B cell (primary cell): Measurements from ENCODE around the gene RXFP1. TPM values are rescaled to one million over a fixed set of nuclear protein-coding genes. Genes with fewer than 3 reads are reported as not detected.

Source experiments
- ATAC-seq: fragments of 200-7000 bp; cut with Tn5 transposase; one replicate; pipeline ENCODE4 v1.10.0; 2021; ENCODE audit warnings: low read depth, mild to moderate bottlenecking, moderate number of reproducible peaks, moderate library complexity
- CTCF ChIA-PET: fragments of 350-600 bp; sonication (Branson Sonifier 250); formaldehyde crosslinking; loops from one replicate; lab custom pipeline; 2021; ENCODE audit warnings: antibody characterized with exemption, inconsistent platforms; lab: Charles Lee
- POLR2A ChIA-PET: fragments of 350-600 bp; sonication (Branson Sonifier 250); formaldehyde crosslinking; loops from one replicate; lab custom pipeline; 2021; ENCODE audit warnings: antibody characterized with exemption; lab: Charles Lee
- DNase-seq: peaks from one replicate; pipeline ENCODE4 v3.0.0; 2013
- H2AFZ ChIP-seq: 2 replicates; pipeline ENCODE4 v1.6.1; 2012; ENCODE audit warnings: mild to moderate bottlenecking, low read depth, low read length; ENCODE audit not compliant: insufficient read depth, poor library complexity, severe bottlenecking
- H3K27ac ChIP-seq, 2 donors: 1 replicate in 1 of 2; 2 replicates in 1 of 2; pipeline ENCODE4 v1.5.1; 2012 to 2013; ENCODE audit warnings: low read length in 2 of 2, mild to moderate bottlenecking in 2 of 2, moderate library complexity in 1 of 2
- H3K27me3 ChIP-seq, 4 experiments: fragments of 200-600 bp in 1 of 4; sonication (generic) in 1 of 4; replicated peaks in 1 of 4; 1 replicate in 2 of 4; 2 replicates in 2 of 4; pipeline versions ENCODE4 v1.6.1 to v1.7.0; 2013 to 2016; ENCODE audit warnings: low read length in 3 of 4, mild to moderate bottlenecking in 2 of 4, mixed read lengths in 1 of 4, moderate library complexity in 1 of 4; ENCODE audit not compliant: insufficient read depth in 4 of 4, control insufficient read depth in 3 of 4; ENCODE audit errors: control extremely low read depth in 1 of 4
- H3K36me3 ChIP-seq, 2 experiments: replicated peaks in 1 of 2; 1 replicate in 1 of 2; 2 replicates in 1 of 2; pipeline versions ENCODE4 v1.6.1 to v1.7.1; 2013; ENCODE audit warnings: low read length in 1 of 2; ENCODE audit not compliant: insufficient read depth in 2 of 2, control insufficient read depth in 1 of 2; ENCODE audit errors: control extremely low read depth in 1 of 2, extremely low read depth in 1 of 2
- H3K4me1 ChIP-seq, 2 donors: fragments of 200-600 bp in 1 of 2; sonication (generic) in 1 of 2; 1 replicate in 1 of 2; 2 replicates in 1 of 2; pipeline versions ENCODE4 v1.5.1 to v1.6.1; 2013 to 2017; ENCODE audit warnings: low read length in 2 of 2; ENCODE audit not compliant: control insufficient read depth in 2 of 2, insufficient read depth in 2 of 2
- H3K4me2 ChIP-seq: replicated peaks from 2 replicates; pipeline ENCODE3; 2012; ENCODE audit warnings: mild to moderate bottlenecking, low read depth, low read length; ENCODE audit not compliant: poor library complexity, severe bottlenecking
- H3K4me3 ChIP-seq, 5 experiments: fragments of 200-600 bp in 1 of 5; sonication (generic) in 1 of 5; 1 replicate in 3 of 5; 2 replicates in 2 of 5; pipeline versions ENCODE4 v1.5.1 to v1.7.0; 2011 to 2016; ENCODE audit warnings: low read length in 4 of 5, mild to moderate bottlenecking in 4 of 5, low read depth in 2 of 5, control low read depth in 1 of 5, moderate library complexity in 1 of 5; ENCODE audit not compliant: insufficient read depth in 1 of 5; ENCODE audit errors: control extremely low read depth in 1 of 5, extremely low read depth in 1 of 5
- H3K79me2 ChIP-seq: fragments of 200-600 bp; sonication (generic); one replicate; pipeline ENCODE4 v1.6.0; 2016; ENCODE audit warnings: low read length; ENCODE audit not compliant: control insufficient read depth, insufficient read depth
- H3K9ac ChIP-seq: fragments of 200-600 bp; sonication (generic); 2 replicates; pipeline ENCODE4 v1.6.1; 2017; ENCODE audit warnings: mild to moderate bottlenecking, low read length, moderate library complexity
- H3K9me3 ChIP-seq, 3 donors: one replicate each; pipeline versions ENCODE4 v1.6.1 to v1.7.1; 2013; ENCODE audit warnings: low read length in 2 of 3; ENCODE audit not compliant: control insufficient read depth in 2 of 3, insufficient read depth in 1 of 3; ENCODE audit errors: control extremely low read depth in 1 of 3
- H4K20me1 ChIP-seq: 2 replicates; pipeline ENCODE4 v1.6.0; 2012; ENCODE audit warnings: mild to moderate bottlenecking, low read length; ENCODE audit not compliant: insufficient read depth, control insufficient read depth, poor library complexity, severe bottlenecking
- H3K27ac Mint-ChIP-seq: one replicate; pipeline ENCODE4 v1.8.0; 2021; ENCODE audit warnings: mixed read lengths
- H3K27me3 Mint-ChIP-seq: one replicate; pipeline ENCODE4 v1.8.0; 2021; ENCODE audit warnings: mixed read lengths
- H3K4me1 Mint-ChIP-seq: one replicate; pipeline ENCODE4 v1.8.0; 2021; ENCODE audit warnings: mixed read lengths
- H3K4me3 Mint-ChIP-seq: one replicate; pipeline ENCODE4 v1.8.0; 2021; ENCODE audit warnings: mixed read lengths
- H3K9me3 Mint-ChIP-seq: one replicate; pipeline ENCODE4 v1.8.0; 2022; ENCODE audit warnings: mixed read lengths; ENCODE audit not compliant: insufficient read depth
- CTCF ChIP-seq: fragments of 200-600 bp; IDR thresholded peaks from one replicate; pipeline ENCODE4 v1.8.0; 2022; ENCODE audit warnings: antibody characterized with exemption, mild to moderate bottlenecking
- EZH2 ChIP-seq: IDR thresholded peaks from 2 replicates; pipeline ENCODE4 v1.6.1; 2012; ENCODE audit warnings: borderline replicate concordance, low read depth, mild to moderate bottlenecking, moderate library complexity, low read length; ENCODE audit not compliant: insufficient read depth, poor library complexity, severe bottlenecking
- WGBS: methylation state at CpG from one replicate; pipeline ENCODE4 v1.1.5; 2013; ENCODE audit warnings: missing lambda C conversion rate; ENCODE audit not compliant: insufficient coverage; 5-methylcytosine and 5-hydroxymethylcytosine counted together
- intact Hi-C: fragments of 100-400 bp; cut with micrococcal nuclease; formaldehyde crosslinking; loops from one replicate; pipeline ENCODE4 v1.10.0; 2022
- polyA plus RNA-seq: library from polyadenylated mRNA; depleted of rRNA; stranded (reverse); fragments of >200 nt; gene quantifications from 2 replicates; pipeline ENCODE4 v1.2.3, GENCODE V29; 2012
- total RNA-seq, 2 donors: library from RNA; stranded (reverse); fragments of 120-200 nt in 1 of 2; gene quantifications; 1 replicate in 1 of 2; 2 replicates in 1 of 2; pipeline versions ENCODE4 v1.2.3 to v1.2.4, GENCODE V29; 2013 to 2022

Gene RXFP1
- total and polyA plus RNA-seq, 2 donors (not counting 1 experiment from before 2014, with no cell fraction given): not detected

GRCh38 chr4:158566860-158567259 is 45.2 kb downstream of the RXFP1 start:
- H4K20me1 ChIP-seq: no peaks in the 10 kb centered on the region
- 98% methylated on average over 17 of the region's 18 CpGs for WGBS
- H3K4me2 ChIP-seq: no peak overlapping the region
- H3K27ac ChIP-seq: no peak overlapping the region
- H3K36me3 ChIP-seq: no peaks in the 10 kb centered on the region
- ChIA-PET POLR2A (no interaction called here), CTCF (no interaction called here)
- TF ChIP-seq EZH2: no peak
- TF ChIP-seq CTCF: no peak
- H3K4me1 Mint-ChIP-seq: no peaks in the 10 kb centered on the region
- H2AFZ ChIP-seq: no peak overlapping the region
- H3K27me3 ChIP-seq: no peaks in the 10 kb centered on the region
- intact Hi-C loops: no loop called here
- H3K9me3 ChIP-seq: peaks cover 0 to 7% (median 1%) of the 10 kb centered on the region in 3 donors
- H3K4me3 ChIP-seq: no peak overlapping the region
- peaks cover 5% of the 10 kb centered on the region for H3K27me3 Mint-ChIP-seq
- H3K79me2 ChIP-seq: no peaks in the 10 kb centered on the region
- H3K27ac Mint-ChIP-seq: no peak overlapping the region
- no peak overlapping the region for H3K9ac ChIP-seq
- ATAC-seq (no peak), DNase-seq (no peak)
- H3K4me3 Mint-ChIP-seq: no peak overlapping the region
- no peaks in the 10 kb centered on the region for H3K9me3 Mint-ChIP-seq
- H3K4me1 ChIP-seq: no peaks in the 10 kb centered on the region

GRCh38 chr4:158571736-158572135 is 50.1 kb downstream of the RXFP1 start:
- Histone ChIP-seq H3K4me1 (no peaks in the 10 kb centered on the region), H3K9me3 (peaks cover 0 to 6% (median 1%) of the 10 kb centered on the region in 3 donors), H3K4me3 (no peak overlapping the region), H3K79me2 (no peaks in the 10 kb centered on the region), H3K9ac (no peak overlapping the region), H3K4me2 (no peak overlapping the region), H3K27me3 (no peaks in the 10 kb centered on the region), H2AFZ (no peak overlapping the region), H4K20me1 (no peaks in the 10 kb centered on the region), H3K27ac (no peak overlapping the region), H3K36me3 (no peaks in the 10 kb centered on the region)
- intact Hi-C loops: no loop called here
- DNase-seq (no peak), ATAC-seq (no peak)
- WGBS: 84% methylated on average over 3 of the region's 6 CpGs
- Mint-ChIP-seq H3K4me1 (no peaks in the 10 kb centered on the region), H3K27me3 (peaks cover 5% of the 10 kb centered on the region), H3K27ac (no peak overlapping the region), H3K9me3 (no peaks in the 10 kb centered on the region), H3K4me3 (no peak overlapping the region)
- TF ChIP-seq CTCF (no peak), EZH2 (no peak)
- POLR2A ChIA-PET: no interaction called here
- CTCF ChIA-PET: no interaction called here
